Endothelial cell of umbilical vein (primary cell): ENCODE data around the gene FER. TPM values are rescaled to one million over a fixed set of nuclear protein-coding genes. Genes with fewer than 3 reads are reported as not detected.

Experiments used
- BruUV-seq: library from RNA; stranded (reverse); fragments of 400-500 nt; replicated peaks from 2 replicates; lab custom pipeline; 2021; lab: Mats Ljungman, UMichigan
- CTCF ChIA-PET: fragments of 300-600, 350-600 bp; sonication (Branson Sonifier 250); formaldehyde crosslinking; loops from one replicate; lab custom pipeline; 2021; ENCODE audit warnings: antibody characterized with exemption, inconsistent platforms; lab: Charles Lee
- POLR2A ChIA-PET: fragments of 300-600, 350-600 bp; sonication (Branson Sonifier 250); formaldehyde crosslinking; loops from one replicate; lab custom pipeline; 2021; ENCODE audit warnings: antibody characterized with exemption, inconsistent platforms; lab: Charles Lee
- DNase-seq: peaks from one replicate; pipeline ENCODE4 v3.0.0-alpha.2; 2011; ENCODE audit warnings: low read depth, low spot score
- FAIRE-seq: peaks from 2 replicates; lab custom pipeline; 2011; peaks lifted over from hg19 to GRCh38; lab: Jason Lieb, UNC
- H2AFZ ChIP-seq: 2 replicates; pipeline ENCODE4 v1.6.0; 2012; ENCODE audit warnings: low read depth, low read length, control low read depth, inconsistent platforms
- H3K27ac ChIP-seq: 2 replicates; pipeline ENCODE4 v1.5.1; 2011; ENCODE audit warnings: low read depth, mild to moderate bottlenecking, control low read depth, low read length, moderate library complexity; ENCODE audit not compliant: insufficient read depth
- H3K27me3 ChIP-seq, 2 experiments: 2 replicates each; pipeline versions ENCODE4 v1.6.0 to v1.6.1; 2011; ENCODE audit warnings: low read length in 2 of 2, mixed read lengths in 1 of 2; ENCODE audit not compliant: control insufficient read depth in 2 of 2, insufficient read depth in 2 of 2
- H3K36me3 ChIP-seq, 2 experiments: 2 replicates in 1 of 2; 3 replicates in 1 of 2; pipeline ENCODE4 v1.5.1; 2011; ENCODE audit warnings: low read length in 2 of 2, mild to moderate bottlenecking in 1 of 2, moderate library complexity in 1 of 2; ENCODE audit not compliant: control insufficient read depth in 2 of 2, insufficient read depth in 2 of 2; ENCODE audit errors: extremely low read depth in 1 of 2
- H3K4me1 ChIP-seq: 3 replicates; pipeline ENCODE4 v1.5.1; 2011; ENCODE audit warnings: mild to moderate bottlenecking, low read length; ENCODE audit not compliant: control insufficient read depth, insufficient read depth; ENCODE audit errors: extremely low read depth
- H3K4me2 ChIP-seq: 2 replicates; pipeline ENCODE4 v1.6.1; 2011; ENCODE audit warnings: low read length, control low read depth, mixed read lengths; ENCODE audit not compliant: insufficient read depth
- H3K4me3 ChIP-seq, 3 experiments: fragments of 200-600 bp in 1 of 3; sonication (generic), shearing (Covaris generic) in 1 of 3; replicated peaks in 1 of 3; 2 replicates each; pipeline ENCODE4 v1.5.1; 2011 to 2016; ENCODE audit warnings: control low read depth in 3 of 3, low read length in 3 of 3, mild to moderate bottlenecking in 2 of 3, inconsistent platforms in 1 of 3, low read depth in 1 of 3, moderate library complexity in 1 of 3; ENCODE audit not compliant: insufficient read depth in 1 of 3
- H3K79me2 ChIP-seq: 2 replicates; pipeline ENCODE4 v1.6.0; 2012; ENCODE audit warnings: low read length, inconsistent platforms; ENCODE audit not compliant: control insufficient read depth, insufficient read depth
- H3K9ac ChIP-seq: replicated peaks from 2 replicates; pipeline ENCODE3; 2011; ENCODE audit warnings: low read length, control low read depth; ENCODE audit not compliant: insufficient read depth; ENCODE audit errors: extremely low read depth
- H3K9me1 ChIP-seq: replicated peaks from 3 replicates; pipeline ENCODE4 v1.6.0; 2011; ENCODE audit warnings: mild to moderate bottlenecking, low read length; ENCODE audit not compliant: control insufficient read depth, insufficient read depth; ENCODE audit errors: extremely low read depth
- H3K9me3 ChIP-seq: replicated peaks from 2 replicates; pipeline ENCODE4 v1.5.1; 2012; ENCODE audit warnings: low read length, inconsistent platforms; ENCODE audit not compliant: control insufficient read depth, insufficient read depth
- H4K20me1 ChIP-seq: replicated peaks from 2 replicates; pipeline ENCODE3; 2011; ENCODE audit warnings: mild to moderate bottlenecking, low read length; ENCODE audit not compliant: control insufficient read depth, insufficient read depth; ENCODE audit errors: extremely low read depth
- EZH2 ChIP-seq: IDR thresholded peaks from 2 replicates; pipeline ENCODE4 v1.6.1; 2012; ENCODE audit warnings: borderline replicate concordance, low read depth, mild to moderate bottlenecking, moderate library complexity, low read length, inconsistent platforms; ENCODE audit not compliant: severe bottlenecking
- FOS ChIP-seq: IDR thresholded peaks from 2 replicates; pipeline ENCODE4 v1.6.1; 2011; ENCODE audit warnings: mild to moderate bottlenecking, low read length, moderate library complexity, borderline replicate concordance; ENCODE audit not compliant: insufficient read depth
- GATA2 ChIP-seq: IDR thresholded peaks from 2 replicates; pipeline ENCODE4 v1.7.0; 2011; ENCODE audit warnings: low read depth, mild to moderate bottlenecking, moderate library complexity, mixed read lengths, low read length; ENCODE audit not compliant: insufficient read length, insufficient read depth
- JUN ChIP-seq: IDR thresholded peaks from 2 replicates; pipeline ENCODE4 v1.6.1; 2011; ENCODE audit warnings: borderline replicate concordance, low read depth; ENCODE audit not compliant: insufficient read length, insufficient read depth
- MYC ChIP-seq: IDR thresholded peaks from one replicate; pipeline ENCODE4 v1.6.1; 2011; ENCODE audit warnings: mild to moderate bottlenecking, low read depth, low read length
- POLR2A ChIP-seq: IDR thresholded peaks from 2 replicates; pipeline ENCODE4 v1.6.1; 2012; ENCODE audit warnings: low read depth, mild to moderate bottlenecking, control low read depth, low read length
- POLR2AphosphoS5 ChIP-seq: IDR thresholded peaks from 2 replicates; pipeline ENCODE4 v1.6.1; 2012; ENCODE audit warnings: low read depth, mild to moderate bottlenecking, control low read depth, low read length, moderate library complexity; ENCODE audit not compliant: insufficient read depth
- dilution Hi-C: fragments of 300-500 bp; cut with MboI; formaldehyde crosslinking; loops from one replicate; pipeline ENCODE4 v1.15.0; 2019; ENCODE audit warnings: low sequenced_read_pairs; ENCODE audit not compliant: extremely low pct_ligation_motif_present
- intact Hi-C: fragments of 100-400 bp; cut with micrococcal nuclease; formaldehyde crosslinking; loops from one replicate; pipeline ENCODE4 v1.10.0; 2022
- polyA plus RNA-seq, 4 experiments: library from polyadenylated mRNA; depleted of rRNA in 3 of 4; stranded (reverse) in 3 of 4; unstranded in 1 of 4; fragments of >200 nt; gene quantifications; 2 replicates each; pipeline versions ENCODE4 v1.2.1 to v1.2.3, GENCODE V29; 2011 to 2012; ENCODE audit warnings: missing spikeins in 1 of 4
- total RNA-seq: library from RNA; stranded (reverse); gene quantifications from 2 replicates; pipeline ENCODE4 v1.2.3, GENCODE V29; 2021
- TF ChIP-seq, protein P1 (sequence below): IDR thresholded peaks from 2 replicates; pipeline ENCODE4 v1.6.1; 2011; ENCODE audit not compliant: insufficient read depth, insufficient read length
- TF ChIP-seq, protein P2 (sequence below), 2 donors: IDR thresholded peaks; 1 replicate in 1 of 2; 2 replicates in 1 of 2; pipeline ENCODE4 v1.5.1; 2011; ENCODE audit warnings: low read length in 2 of 2, mild to moderate bottlenecking in 2 of 2, moderate library complexity in 2 of 2, control low read depth in 1 of 2, inconsistent platforms in 1 of 2, low read depth in 1 of 2; ENCODE audit not compliant: insufficient read depth in 1 of 2; ENCODE audit errors: extremely low read depth in 1 of 2

The FER gene
- total and polyA plus RNA-seq, 2 donors (not counting 3 experiments of a cell fraction or from before 2014, with no cell fraction given), result 2.3 to 27.5 TPM

- dilution Hi-C loops (no loop called here), intact Hi-C loops (loop anchor here (10.0 kb wide), 1 partner anchor 141 kb away; no protein-coding TSS in a partner anchor)
- H3K9me3 ChIP-seq, result no peaks in the 10 kb centered on the region
- H3K4me2 ChIP-seq, result no peak overlapping the region
- DNase-seq, result no peak
- H3K9ac ChIP-seq, result no peak overlapping the region
- CTCF ChIA-PET, result interaction anchor here (1.2 kb wide), 1 partner anchor 16 kb away, joined by 3 read pairs; no protein-coding TSS in a partner anchor
- no peaks in the 10 kb centered on the region for H4K20me1 ChIP-seq
- BruUV-seq, result no TSS peak
- H3K4me1 ChIP-seq, result peaks cover 8% of the 10 kb centered on the region
- no peaks in the 10 kb centered on the region for H3K79me2 ChIP-seq
- no peak overlapping the region for H3K27ac ChIP-seq
- no peaks in the 10 kb centered on the region for H3K36me3 ChIP-seq
- H3K4me3 ChIP-seq, result no peak overlapping the region
- POLR2A ChIA-PET, result no interaction called here
- TF ChIP-seq, protein P1, sequence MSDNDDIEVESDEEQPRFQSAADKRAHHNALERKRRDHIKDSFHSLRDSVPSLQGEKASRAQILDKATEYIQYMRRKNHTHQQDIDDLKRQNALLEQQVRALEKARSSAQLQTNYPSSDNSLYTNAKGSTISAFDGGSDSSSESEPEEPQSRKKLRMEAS, result no peak
- no peak for TF ChIP-seq POLR2AphosphoS5
- TF ChIP-seq GATA2, result no peak
- TF ChIP-seq MYC, result no peak
- TF ChIP-seq FOS, result no peak
- no peak for TF ChIP-seq JUN
- no peak for FAIRE-seq
- H3K9me1 ChIP-seq, result no peaks in the 10 kb centered on the region
- no peak overlapping the region for H2AFZ ChIP-seq
- H3K27me3 ChIP-seq, result no peaks in the 10 kb centered on the region
These were observed 3.9 kb upstream of the FER start for GRCh38 chr5:108743846-108744245.

- FAIRE-seq (no peak), DNase-seq (no peak)
- H3K9me1 ChIP-seq, result no peaks in the 10 kb centered on the region
- no peaks in the 10 kb centered on the region for H3K27me3 ChIP-seq
- H3K79me2 ChIP-seq, result peaks cover 11% of the 10 kb centered on the region
- H2AFZ ChIP-seq, result peak overlapping the region; percentile 69
- TF ChIP-seq GATA2 (no peak), JUN (no peak), POLR2A (no peak), FOS (no peak), EZH2 (no peak), MYC (no peak), POLR2AphosphoS5 (no peak)
- TF ChIP-seq, protein P1, result no peak
- TF ChIP-seq, protein P2, sequence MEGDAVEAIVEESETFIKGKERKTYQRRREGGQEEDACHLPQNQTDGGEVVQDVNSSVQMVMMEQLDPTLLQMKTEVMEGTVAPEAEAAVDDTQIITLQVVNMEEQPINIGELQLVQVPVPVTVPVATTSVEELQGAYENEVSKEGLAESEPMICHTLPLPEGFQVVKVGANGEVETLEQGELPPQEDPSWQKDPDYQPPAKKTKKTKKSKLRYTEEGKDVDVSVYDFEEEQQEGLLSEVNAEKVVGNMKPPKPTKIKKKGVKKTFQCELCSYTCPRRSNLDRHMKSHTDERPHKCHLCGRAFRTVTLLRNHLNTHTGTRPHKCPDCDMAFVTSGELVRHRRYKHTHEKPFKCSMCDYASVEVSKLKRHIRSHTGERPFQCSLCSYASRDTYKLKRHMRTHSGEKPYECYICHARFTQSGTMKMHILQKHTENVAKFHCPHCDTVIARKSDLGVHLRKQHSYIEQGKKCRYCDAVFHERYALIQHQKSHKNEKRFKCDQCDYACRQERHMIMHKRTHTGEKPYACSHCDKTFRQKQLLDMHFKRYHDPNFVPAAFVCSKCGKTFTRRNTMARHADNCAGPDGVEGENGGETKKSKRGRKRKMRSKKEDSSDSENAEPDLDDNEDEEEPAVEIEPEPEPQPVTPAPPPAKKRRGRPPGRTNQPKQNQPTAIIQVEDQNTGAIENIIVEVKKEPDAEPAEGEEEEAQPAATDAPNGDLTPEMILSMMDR (IDR thresholded peaks at IDR 0.05; ENCODE audit: extremely low read depth in 1 of 2, insufficient read depth in 1 of 2, low read depth in 1 of 2, low read length in 2 of 2), result no peak
- no peaks in the 10 kb centered on the region for H3K9me3 ChIP-seq
- H3K4me3 ChIP-seq, result peak overlapping the region; percentile 81 to 98 (median 94)
- dilution Hi-C loops, result no loop called here
- no TSS peak for BruUV-seq
- CTCF ChIA-PET, result interaction anchor here (1.6 kb wide), 1 partner anchor 169 kb away, joined by 3 read pairs; no protein-coding TSS in a partner anchor
- H3K27ac ChIP-seq, result peak overlapping the region; percentile 98
- peaks cover 14% of the 10 kb centered on the region for H3K4me1 ChIP-seq
- POLR2A ChIA-PET, result no interaction called here
- no peaks in the 10 kb centered on the region for H3K36me3 ChIP-seq
- H3K9ac ChIP-seq, result peak overlapping the region; percentile 99
- intact Hi-C loops, result loop anchor here (1.0 to 10.0 kb wide), 5 partner anchors 11 to 940 kb away; partner anchors contain the start of genes FBXL17 and MAN2A1
- no peaks in the 10 kb centered on the region for H4K20me1 ChIP-seq
- H3K4me2 ChIP-seq, result peak overlapping the region; percentile 94
These were observed 455 bp upstream of the FER start for GRCh38 chr5:108747111-108747773.
